A673 (cell line): Measurements from ENCODE around the gene TRAK1. TPM values are rescaled to one million over a fixed set of nuclear protein-coding genes. Genes with fewer than 3 reads are reported as not detected.

Experiments
- BruUV-seq: library from RNA; stranded (reverse); fragments of 400-500 nt; replicated peaks from 2 replicates; lab custom pipeline; 2021; lab: Mats Ljungman, UMichigan
- CTCF ChIA-PET: fragments of 300-600 bp; sonication (Branson Sonifier 250); formaldehyde crosslinking; loops from one replicate; lab custom pipeline; 2022; ENCODE audit warnings: antibody characterized with exemption; lab: Charles Lee
- POLR2A ChIA-PET: fragments of 300-600 bp; sonication (Branson Sonifier 250); formaldehyde crosslinking; loops from one replicate; lab custom pipeline; 2022; ENCODE audit warnings: antibody characterized with exemption; ENCODE audit not compliant: low non-redundant PET; lab: Charles Lee
- DNase-seq: peaks from one replicate; pipeline ENCODE4 v3.0.0-alpha.2; 2015; ENCODE audit warnings: low spot score
- H3K27ac ChIP-seq: fragments of 200-600 bp; sonication (generic); 2 replicates; pipeline ENCODE4 v1.5.1; 2016; ENCODE audit warnings: mixed run types, low read depth, mild to moderate bottlenecking, mixed read lengths, antibody characterized with exemption, low read length; ENCODE audit not compliant: poor library complexity, severe bottlenecking
- H3K27me3 ChIP-seq: fragments of 200-600 bp; sonication (generic); replicated peaks from 2 replicates; pipeline ENCODE4 v1.6.1; 2017; ENCODE audit warnings: mixed run types, low read depth, mild to moderate bottlenecking, mixed read lengths, antibody characterized with exemption, low read length; ENCODE audit not compliant: insufficient read depth, poor library complexity
- H3K36me3 ChIP-seq: fragments of 200-600 bp; sonication (generic); 2 replicates; pipeline ENCODE4 v1.6.1; 2016; ENCODE audit warnings: mixed run types, mild to moderate bottlenecking, mixed read lengths, antibody characterized with exemption, low read length; ENCODE audit not compliant: insufficient read depth, poor library complexity, severe bottlenecking
- H3K4me1 ChIP-seq: fragments of 200-600 bp; sonication (generic); 2 replicates; pipeline ENCODE4 v1.6.1; 2017; ENCODE audit warnings: mixed run types, mild to moderate bottlenecking, mixed read lengths, antibody characterized with exemption, low read length; ENCODE audit not compliant: insufficient read depth, poor library complexity, severe bottlenecking
- H3K4me3 ChIP-seq: fragments of 200-600 bp; sonication (generic); 2 replicates; pipeline ENCODE4 v1.5.1; 2016; ENCODE audit warnings: low read depth, mixed run types, mild to moderate bottlenecking, mixed read lengths, low read length; ENCODE audit not compliant: poor library complexity, severe bottlenecking
- H3K9me3 ChIP-seq: fragments of 200-600 bp; sonication (generic); 2 replicates; pipeline ENCODE4 v1.6.1; 2016; ENCODE audit warnings: mixed run types, low read depth, mild to moderate bottlenecking, mixed read lengths, antibody characterized with exemption, low read length; ENCODE audit not compliant: poor library complexity, severe bottlenecking
- EZH2 ChIP-seq: fragments of 200-600 bp; sonication (generic); IDR thresholded peaks from 2 replicates; pipeline ENCODE4 v1.6.1; 2017; ENCODE audit warnings: borderline replicate concordance, low read depth, mild to moderate bottlenecking, mixed read lengths, antibody characterized with exemption, low read length; ENCODE audit not compliant: poor library complexity, severe bottlenecking
- intact Hi-C: fragments of 100-400 bp; cut with micrococcal nuclease; formaldehyde crosslinking; loops from one replicate; pipeline ENCODE4 v1.10.0; 2022; ENCODE audit not compliant: unreplicated experiment
- total RNA-seq: library from RNA; stranded (reverse); gene quantifications from 2 replicates; pipeline ENCODE4 v1.2.3, GENCODE V29; 2021
- TF ChIP-seq, protein P1 (sequence below): fragments of 300-800, 200-600 bp; sonication (generic); conservative IDR thresholded peaks from 2 replicates; pipeline ENCODE4 v1.5.1; 2017; ENCODE audit warnings: low read depth, mild to moderate bottlenecking, antibody characterized with exemption, low read length, moderate library complexity, mixed read lengths

Gene TRAK1
- total RNA-seq, 1 experiment from 2014 or later, result 16.3 TPM

DNA sequence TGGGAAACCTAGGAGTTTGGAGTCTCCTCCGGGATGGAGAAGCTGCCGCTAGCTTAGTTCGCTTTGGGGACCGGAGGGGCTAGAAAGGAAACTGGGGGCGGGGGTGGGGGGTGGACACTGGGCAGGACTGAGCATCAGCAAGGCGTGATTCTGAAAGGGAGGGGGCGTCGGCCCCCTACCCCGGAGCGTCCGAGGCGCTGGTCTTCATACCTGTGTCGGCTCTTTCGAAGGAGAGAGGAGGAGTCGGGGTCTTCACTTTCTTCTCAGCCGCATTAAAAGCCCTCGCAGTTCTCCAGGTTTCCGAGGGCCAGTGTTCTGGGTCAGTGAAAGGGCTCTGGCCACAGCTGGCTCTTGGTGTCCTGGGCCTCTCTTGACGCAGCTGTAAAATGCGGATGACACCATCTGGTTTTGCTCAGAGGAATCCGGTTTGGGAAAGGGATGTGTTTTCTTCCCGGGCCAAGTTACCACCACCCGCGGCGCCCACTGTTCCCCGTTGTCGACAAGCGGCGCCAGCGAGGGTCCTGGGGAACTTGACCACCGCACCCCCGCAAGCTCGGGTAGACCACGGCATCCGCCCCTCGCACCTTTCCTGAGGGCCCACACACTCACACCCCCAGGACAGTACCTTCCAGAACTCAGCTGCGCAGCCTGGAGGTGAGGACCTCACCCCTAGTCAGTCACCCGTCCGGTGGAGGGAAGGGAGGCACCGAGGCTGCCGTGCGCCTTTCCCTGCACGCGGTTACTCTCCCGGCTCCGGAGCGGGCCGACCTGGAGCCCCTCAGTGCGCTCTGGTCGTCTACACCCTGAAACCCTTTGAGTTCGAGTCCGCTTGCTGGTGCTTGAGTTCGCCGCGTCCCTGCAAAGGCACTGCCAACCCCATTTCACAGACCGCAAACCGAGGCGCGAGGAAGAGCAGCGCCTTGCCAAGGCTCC is 174.2 kb downstream of the TRAK1 start:
- BruUV-seq, result no TSS peak
- CTCF ChIA-PET, result no interaction called here
- H3K27ac ChIP-seq, result no peak overlapping the region
- intact Hi-C loops, result no loop called here
- H3K36me3 ChIP-seq, result no peaks in the 10 kb centered on the region
- peaks cover 23% of the 10 kb centered on the region for H3K27me3 ChIP-seq
- H3K4me1 ChIP-seq, result no peaks in the 10 kb centered on the region
- H3K4me3 ChIP-seq, result no peak overlapping the region
- TF ChIP-seq, protein P1, sequence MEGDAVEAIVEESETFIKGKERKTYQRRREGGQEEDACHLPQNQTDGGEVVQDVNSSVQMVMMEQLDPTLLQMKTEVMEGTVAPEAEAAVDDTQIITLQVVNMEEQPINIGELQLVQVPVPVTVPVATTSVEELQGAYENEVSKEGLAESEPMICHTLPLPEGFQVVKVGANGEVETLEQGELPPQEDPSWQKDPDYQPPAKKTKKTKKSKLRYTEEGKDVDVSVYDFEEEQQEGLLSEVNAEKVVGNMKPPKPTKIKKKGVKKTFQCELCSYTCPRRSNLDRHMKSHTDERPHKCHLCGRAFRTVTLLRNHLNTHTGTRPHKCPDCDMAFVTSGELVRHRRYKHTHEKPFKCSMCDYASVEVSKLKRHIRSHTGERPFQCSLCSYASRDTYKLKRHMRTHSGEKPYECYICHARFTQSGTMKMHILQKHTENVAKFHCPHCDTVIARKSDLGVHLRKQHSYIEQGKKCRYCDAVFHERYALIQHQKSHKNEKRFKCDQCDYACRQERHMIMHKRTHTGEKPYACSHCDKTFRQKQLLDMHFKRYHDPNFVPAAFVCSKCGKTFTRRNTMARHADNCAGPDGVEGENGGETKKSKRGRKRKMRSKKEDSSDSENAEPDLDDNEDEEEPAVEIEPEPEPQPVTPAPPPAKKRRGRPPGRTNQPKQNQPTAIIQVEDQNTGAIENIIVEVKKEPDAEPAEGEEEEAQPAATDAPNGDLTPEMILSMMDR, result no peak
- no peak for TF ChIP-seq EZH2
- H3K9me3 ChIP-seq, result no peaks in the 10 kb centered on the region
- POLR2A ChIA-PET, result no interaction called here
- DNase-seq, result no peak

DNA sequence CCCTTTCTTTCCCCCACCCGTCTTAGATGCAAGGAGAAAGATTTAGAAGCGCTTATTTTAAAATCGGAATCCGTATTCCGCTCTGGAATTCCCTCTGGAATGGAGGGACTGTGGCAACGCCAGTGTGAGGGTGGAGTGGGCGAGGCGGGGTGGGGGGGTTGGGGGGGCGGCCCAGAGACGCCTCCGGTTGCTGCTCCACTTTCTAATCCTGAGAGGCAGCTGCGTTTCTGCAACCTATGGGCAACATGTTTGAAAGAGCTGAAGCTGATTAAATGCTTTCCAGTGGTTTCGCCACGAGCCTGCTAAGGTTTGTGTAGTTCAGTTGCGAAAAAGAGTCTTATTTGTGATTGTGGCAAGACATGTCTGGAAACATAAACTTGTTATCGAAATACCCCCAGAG is 174.9 kb downstream of the TRAK1 start, which contains the start of gene CCK:
TSS of gene CCK (minus strand) at position 101 of the 400 bp plus-strand sequence. CDS start 2,555 bp downstream, outside the sequence.
- Histone ChIP-seq H3K4me1 (no peaks in the 10 kb centered on the region), H3K36me3 (no peaks in the 10 kb centered on the region), H3K27me3 (peaks cover 23% of the 10 kb centered on the region), H3K9me3 (no peaks in the 10 kb centered on the region), H3K4me3 (no peak within 1 kb of the TSS), H3K27ac (no peak within 1 kb of the TSS)
- ChIA-PET CTCF (no interaction called here), POLR2A (no interaction called here)
- no TSS peak for BruUV-seq
- peak; percentile 10 for DNase-seq
- intact Hi-C loops, result no loop called here
- no peak for TF ChIP-seq EZH2
- TF ChIP-seq, protein P1, result no peak

DNA sequence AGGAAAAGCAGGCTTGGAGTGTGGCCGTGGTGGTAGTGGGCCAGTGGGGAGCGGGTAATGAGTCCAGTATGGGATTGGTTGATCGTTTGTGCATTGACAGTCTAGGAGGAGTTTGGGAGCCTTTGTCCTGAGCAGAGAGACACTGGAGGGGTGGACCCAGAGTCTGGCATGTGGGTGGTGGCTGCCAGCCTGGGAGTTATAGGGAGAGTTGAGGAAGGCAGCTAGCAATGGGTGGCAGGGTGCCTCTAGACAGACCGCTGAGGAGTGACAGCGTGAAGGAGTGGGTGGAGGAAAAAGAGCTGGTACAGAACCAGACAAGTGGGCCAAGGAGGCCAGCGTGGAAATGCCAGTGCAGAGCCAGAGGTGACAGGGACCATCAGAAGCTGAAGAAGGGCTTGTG is 176.7 kb downstream of the TRAK1 start:
- intact Hi-C loops, result no loop called here
- Histone ChIP-seq H3K27me3 (peaks cover 20% of the 10 kb centered on the region), H3K4me3 (no peak overlapping the region), H3K9me3 (no peaks in the 10 kb centered on the region), H3K36me3 (no peaks in the 10 kb centered on the region), H3K27ac (no peak overlapping the region), H3K4me1 (no peaks in the 10 kb centered on the region)
- POLR2A ChIA-PET, result no interaction called here
- CTCF ChIA-PET, result interaction anchor here (1.2 kb wide), 1 partner anchor 176 kb away, joined by 4 read pairs; no protein-coding TSS in a partner anchor
- TF ChIP-seq, protein P1, result no peak
- TF ChIP-seq EZH2, result no peak
- no peak for DNase-seq
- no TSS peak for BruUV-seq
